CD4-positive, alpha-beta T cell (primary cell): Measurements from ENCODE around the gene SLC22A31. TPM values are rescaled to one million over a fixed set of nuclear protein-coding genes. Genes with fewer than 3 reads are reported as not detected.

Experiments used
- ATAC-seq: fragments of 200-7000 bp; cut with Tn5 transposase; one replicate; pipeline ENCODE4 v1.10.0; 2022; ENCODE audit warnings: mild to moderate bottlenecking; ENCODE audit not compliant: poor library complexity
- CTCF ChIA-PET: fragments of 350-600 bp; sonication (Branson Sonifier 250); formaldehyde crosslinking; loops from one replicate; lab custom pipeline; 2021; ENCODE audit warnings: antibody characterized with exemption, inconsistent platforms; lab: Charles Lee
- POLR2A ChIA-PET: fragments of 350-600 bp; sonication (Branson Sonifier 250); formaldehyde crosslinking; loops from one replicate; lab custom pipeline; 2021; ENCODE audit warnings: antibody characterized with exemption, inconsistent platforms; lab: Charles Lee
- DNase-seq, 14 experiments: peaks; one replicate each; pipeline ENCODE4 v3.0.0-alpha.2; 2013 to 2020; ENCODE audit warnings: mixed read lengths in 2 of 14
- H3K27ac ChIP-seq, 2 donors: one replicate each; pipeline versions ENCODE4 v1.5.1 to v1.7.0; 2013; ENCODE audit warnings: low read length in 2 of 2, low read depth in 1 of 2, mild to moderate bottlenecking in 1 of 2
- H3K27me3 ChIP-seq, 2 experiments: 1 replicate in 1 of 2; 2 replicates in 1 of 2; pipeline versions ENCODE4 v1.6.1 to v1.7.0; 2013; ENCODE audit warnings: low read length in 2 of 2, control low read depth in 1 of 2, mild to moderate bottlenecking in 1 of 2, moderate library complexity in 1 of 2; ENCODE audit not compliant: insufficient read depth in 2 of 2, control insufficient read depth in 1 of 2
- H3K36me3 ChIP-seq: one replicate; pipeline ENCODE4 v1.6.1; 2013; ENCODE audit warnings: low read length, control low read depth; ENCODE audit not compliant: insufficient read depth
- H3K4me1 ChIP-seq: one replicate; pipeline ENCODE4 v1.6.1; 2013; ENCODE audit warnings: low read length, control low read depth; ENCODE audit not compliant: insufficient read depth
- H3K4me3 ChIP-seq: one replicate; pipeline ENCODE4 v1.5.1; 2013; ENCODE audit warnings: mild to moderate bottlenecking, low read length, moderate library complexity
- H3K9me3 ChIP-seq, 2 experiments: 1 replicate in 1 of 2; 2 replicates in 1 of 2; pipeline versions ENCODE4 v1.6.1 to v1.7.0; 2013; ENCODE audit warnings: low read length in 2 of 2, mild to moderate bottlenecking in 2 of 2, control low read depth in 1 of 2, moderate library complexity in 1 of 2; ENCODE audit not compliant: control insufficient read depth in 1 of 2, insufficient read depth in 1 of 2
- H3K27ac Mint-ChIP-seq: one replicate; pipeline ENCODE4 v1.8.0; 2020; ENCODE audit warnings: mixed read lengths
- H3K27me3 Mint-ChIP-seq: one replicate; pipeline ENCODE4 v1.8.0; 2021; ENCODE audit warnings: mixed read lengths
- H3K36me3 Mint-ChIP-seq: one replicate; pipeline ENCODE4 v1.8.0; 2021; ENCODE audit warnings: low read depth, mixed read lengths
- H3K4me1 Mint-ChIP-seq: one replicate; pipeline ENCODE4 v1.8.0; 2021; ENCODE audit warnings: low read depth, mixed read lengths
- H3K4me3 Mint-ChIP-seq: one replicate; pipeline ENCODE4 v1.8.0; 2020; ENCODE audit warnings: mild to moderate bottlenecking, mixed read lengths
- H3K9me3 Mint-ChIP-seq: one replicate; pipeline ENCODE4 v1.8.0; 2020; ENCODE audit warnings: mixed read lengths
- CTCF ChIP-seq: fragments of 200-600 bp; IDR thresholded peaks from one replicate; pipeline ENCODE4 v1.8.0; 2022; ENCODE audit warnings: antibody characterized with exemption, mild to moderate bottlenecking
- intact Hi-C, 2 experiments: fragments of 100-400 bp; cut with DNase I in 1 of 2; cut with micrococcal nuclease in 1 of 2; formaldehyde crosslinking; loops; one replicate each; pipeline versions ENCODE4 v1.15.1 to v1.9.0; 2023 to 2025; cut with DNase I, micrococcal nuclease
- total RNA-seq, 174 experiments: library from RNA in 2 of 174; stranded (reverse) in 2 of 174; gene quantifications; one replicate each; pipeline ENCODE4 v1.2.3 and lab custom pipeline; 2021 to 2026

The SLC22A31 gene
- total RNA-seq, 2 experiments from 2014 or later = 2.1 to 2.9 TPM

DNA sequence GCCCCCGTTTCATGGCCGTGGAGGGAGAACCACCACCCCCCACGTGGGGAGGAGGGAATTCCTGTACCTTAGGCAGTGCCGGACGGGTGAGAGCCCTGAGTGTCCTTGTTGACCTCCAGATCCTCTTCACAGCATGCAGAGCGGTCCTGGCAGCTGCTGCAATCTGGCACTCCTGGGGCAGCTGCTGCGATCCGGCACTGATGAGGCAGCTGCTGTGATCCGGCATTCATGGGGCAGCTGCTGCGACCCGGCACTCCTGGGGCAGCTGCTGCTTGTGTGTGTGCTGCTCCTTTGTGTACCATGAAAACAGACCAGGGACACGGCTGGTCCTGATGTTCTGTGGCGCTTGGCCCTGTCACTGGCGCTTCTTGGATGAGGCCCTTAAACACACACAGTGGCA is 29.9 kb upstream of the SLC22A31 start:
- Histone ChIP-seq H3K36me3 (peaks cover 61% of the 10 kb centered on the region), H3K27me3 (no peaks in the 10 kb centered on the region), H3K4me1 (no peaks in the 10 kb centered on the region), H3K9me3 (peaks cover 13 to 24% of the 10 kb centered on the region in 2 experiments), H3K27ac (no peak overlapping the region), H3K4me3 (no peak overlapping the region)
- DNase-seq = no peak
- Mint-ChIP-seq H3K36me3 (peaks cover 68% of the 10 kb centered on the region), H3K9me3 (no peaks in the 10 kb centered on the region), H3K4me1 (no peaks in the 10 kb centered on the region), H3K27me3 (no peaks in the 10 kb centered on the region), H3K27ac (no peak overlapping the region), H3K4me3 (no peak overlapping the region)
- ChIA-PET POLR2A (no interaction called here), CTCF (no interaction called here)
- intact Hi-C loops = no loop called here
- TF ChIP-seq CTCF = no peak
- no peak for ATAC-seq

DNA sequence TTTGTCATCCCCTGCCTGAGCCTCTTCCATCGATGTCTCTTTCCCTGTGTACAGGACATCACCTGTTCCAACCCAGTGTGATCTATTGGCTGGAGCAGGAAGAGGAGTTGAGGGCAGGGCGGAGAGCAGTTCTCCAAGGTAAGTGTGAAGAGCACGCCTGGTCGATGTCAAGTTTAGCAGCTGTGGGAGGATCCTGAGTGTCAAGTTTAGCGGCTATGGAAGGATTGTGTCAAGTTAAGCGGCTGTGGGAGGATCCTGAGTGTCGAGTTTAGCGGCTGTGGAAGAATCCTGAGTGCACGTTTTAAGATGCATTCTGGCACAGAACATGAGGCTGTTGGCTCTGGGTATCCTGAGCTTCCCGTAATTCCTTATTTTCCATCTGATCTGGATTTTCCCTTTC is 24.3 kb upstream of the SLC22A31 start:
- intact Hi-C loops = no loop called here
- Mint-ChIP-seq H3K36me3 (peaks cover 84% of the 10 kb centered on the region), H3K27ac (no peak overlapping the region), H3K4me3 (no peak overlapping the region), H3K4me1 (peaks cover 7% of the 10 kb centered on the region), H3K27me3 (no peaks in the 10 kb centered on the region), H3K9me3 (no peaks in the 10 kb centered on the region)
- no peak for DNase-seq
- Histone ChIP-seq H3K27ac (no peak overlapping the region), H3K27me3 (no peaks in the 10 kb centered on the region), H3K9me3 (peaks cover 6 to 24% of the 10 kb centered on the region in 2 experiments), H3K36me3 (peaks cover 67% of the 10 kb centered on the region), H3K4me1 (no peaks in the 10 kb centered on the region), H3K4me3 (no peak overlapping the region)
- no peak for ATAC-seq
- no peak for TF ChIP-seq CTCF
- POLR2A ChIA-PET = no interaction called here
- CTCF ChIA-PET = interaction anchor here (0.7 kb wide), 1 partner anchor 96 kb away, joined by 3 read pairs; no protein-coding TSS in a partner anchor

- Histone ChIP-seq H3K27ac (no peak overlapping the region), H3K4me3 (no peak overlapping the region), H3K27me3 (no peaks in the 10 kb centered on the region), H3K4me1 (peaks cover 9% of the 10 kb centered on the region), H3K9me3 (peaks cover 6 to 15% of the 10 kb centered on the region in 2 experiments), H3K36me3 (peaks cover 62% of the 10 kb centered on the region)
- Mint-ChIP-seq H3K9me3 (no peaks in the 10 kb centered on the region), H3K27ac (no peak overlapping the region), H3K4me1 (peaks cover 8% of the 10 kb centered on the region), H3K27me3 (no peaks in the 10 kb centered on the region), H3K4me3 (no peak overlapping the region), H3K36me3 (peaks cover 74% of the 10 kb centered on the region)
- intact Hi-C loops = loop anchor here in 1 of 2 experiments (2.0 kb wide), 1 partner anchor 14 kb away; no protein-coding TSS in a partner anchor
- TF ChIP-seq CTCF = no peak
- POLR2A ChIA-PET = no interaction called here
- ATAC-seq (no peak), DNase-seq (no peak)
- CTCF ChIA-PET = no interaction called here
Measured at GRCh38 chr16:89222931-89223330, 22.6 kb upstream of the SLC22A31 start.
